Endothelial cell of umbilical vein (primary cell): Measurements from ENCODE around the gene ZNF503. TPM values are rescaled to one million over a fixed set of nuclear protein-coding genes. Genes with fewer than 3 reads are reported as not detected.

Source experiments
- BruUV-seq: library from RNA; stranded (reverse); fragments of 400-500 nt; replicated peaks from 2 replicates; lab custom pipeline; 2021; lab: Mats Ljungman, UMichigan
- CTCF ChIA-PET: fragments of 300-600, 350-600 bp; sonication (Branson Sonifier 250); formaldehyde crosslinking; loops from one replicate; lab custom pipeline; 2021; ENCODE audit warnings: antibody characterized with exemption, inconsistent platforms; lab: Charles Lee
- POLR2A ChIA-PET: fragments of 300-600, 350-600 bp; sonication (Branson Sonifier 250); formaldehyde crosslinking; loops from one replicate; lab custom pipeline; 2021; ENCODE audit warnings: antibody characterized with exemption, inconsistent platforms; lab: Charles Lee
- DNase-seq: peaks from one replicate; pipeline ENCODE4 v3.0.0-alpha.2; 2011; ENCODE audit warnings: low read depth, low spot score
- FAIRE-seq: peaks from 2 replicates; lab custom pipeline; 2011; peaks lifted over from hg19 to GRCh38; lab: Jason Lieb, UNC
- H2AFZ ChIP-seq: 2 replicates; pipeline ENCODE4 v1.6.0; 2012; ENCODE audit warnings: low read depth, low read length, control low read depth, inconsistent platforms
- H3K27ac ChIP-seq: 2 replicates; pipeline ENCODE4 v1.5.1; 2011; ENCODE audit warnings: low read depth, mild to moderate bottlenecking, control low read depth, low read length, moderate library complexity; ENCODE audit not compliant: insufficient read depth
- H3K27me3 ChIP-seq, 2 experiments: 2 replicates each; pipeline versions ENCODE4 v1.6.0 to v1.6.1; 2011; ENCODE audit warnings: low read length in 2 of 2, mixed read lengths in 1 of 2; ENCODE audit not compliant: control insufficient read depth in 2 of 2, insufficient read depth in 2 of 2
- H3K36me3 ChIP-seq, 2 experiments: 2 replicates in 1 of 2; 3 replicates in 1 of 2; pipeline ENCODE4 v1.5.1; 2011; ENCODE audit warnings: low read length in 2 of 2, mild to moderate bottlenecking in 1 of 2, moderate library complexity in 1 of 2; ENCODE audit not compliant: control insufficient read depth in 2 of 2, insufficient read depth in 2 of 2; ENCODE audit errors: extremely low read depth in 1 of 2
- H3K4me1 ChIP-seq: 3 replicates; pipeline ENCODE4 v1.5.1; 2011; ENCODE audit warnings: mild to moderate bottlenecking, low read length; ENCODE audit not compliant: control insufficient read depth, insufficient read depth; ENCODE audit errors: extremely low read depth
- H3K4me2 ChIP-seq: 2 replicates; pipeline ENCODE4 v1.6.1; 2011; ENCODE audit warnings: low read length, control low read depth, mixed read lengths; ENCODE audit not compliant: insufficient read depth
- H3K4me3 ChIP-seq, 3 experiments: fragments of 200-600 bp in 1 of 3; sonication (generic), shearing (Covaris generic) in 1 of 3; replicated peaks in 1 of 3; 2 replicates each; pipeline ENCODE4 v1.5.1; 2011 to 2016; ENCODE audit warnings: control low read depth in 3 of 3, low read length in 3 of 3, mild to moderate bottlenecking in 2 of 3, inconsistent platforms in 1 of 3, low read depth in 1 of 3, moderate library complexity in 1 of 3; ENCODE audit not compliant: insufficient read depth in 1 of 3
- H3K79me2 ChIP-seq: 2 replicates; pipeline ENCODE4 v1.6.0; 2012; ENCODE audit warnings: low read length, inconsistent platforms; ENCODE audit not compliant: control insufficient read depth, insufficient read depth
- H3K9ac ChIP-seq: replicated peaks from 2 replicates; pipeline ENCODE3; 2011; ENCODE audit warnings: low read length, control low read depth; ENCODE audit not compliant: insufficient read depth; ENCODE audit errors: extremely low read depth
- H3K9me1 ChIP-seq: replicated peaks from 3 replicates; pipeline ENCODE4 v1.6.0; 2011; ENCODE audit warnings: mild to moderate bottlenecking, low read length; ENCODE audit not compliant: control insufficient read depth, insufficient read depth; ENCODE audit errors: extremely low read depth
- H3K9me3 ChIP-seq: replicated peaks from 2 replicates; pipeline ENCODE4 v1.5.1; 2012; ENCODE audit warnings: low read length, inconsistent platforms; ENCODE audit not compliant: control insufficient read depth, insufficient read depth
- H4K20me1 ChIP-seq: replicated peaks from 2 replicates; pipeline ENCODE3; 2011; ENCODE audit warnings: mild to moderate bottlenecking, low read length; ENCODE audit not compliant: control insufficient read depth, insufficient read depth; ENCODE audit errors: extremely low read depth
- EZH2 ChIP-seq: IDR thresholded peaks from 2 replicates; pipeline ENCODE4 v1.6.1; 2012; ENCODE audit warnings: borderline replicate concordance, low read depth, mild to moderate bottlenecking, moderate library complexity, low read length, inconsistent platforms; ENCODE audit not compliant: severe bottlenecking
- FOS ChIP-seq: IDR thresholded peaks from 2 replicates; pipeline ENCODE4 v1.6.1; 2011; ENCODE audit warnings: mild to moderate bottlenecking, low read length, moderate library complexity, borderline replicate concordance; ENCODE audit not compliant: insufficient read depth
- GATA2 ChIP-seq: IDR thresholded peaks from 2 replicates; pipeline ENCODE4 v1.7.0; 2011; ENCODE audit warnings: low read depth, mild to moderate bottlenecking, moderate library complexity, mixed read lengths, low read length; ENCODE audit not compliant: insufficient read length, insufficient read depth
- JUN ChIP-seq: IDR thresholded peaks from 2 replicates; pipeline ENCODE4 v1.6.1; 2011; ENCODE audit warnings: borderline replicate concordance, low read depth; ENCODE audit not compliant: insufficient read length, insufficient read depth
- MAX ChIP-seq: IDR thresholded peaks from 2 replicates; pipeline ENCODE4 v1.6.1; 2011; ENCODE audit not compliant: insufficient read depth, insufficient read length
- MYC ChIP-seq: IDR thresholded peaks from one replicate; pipeline ENCODE4 v1.6.1; 2011; ENCODE audit warnings: mild to moderate bottlenecking, low read depth, low read length
- dilution Hi-C: fragments of 300-500 bp; cut with MboI; formaldehyde crosslinking; loops from one replicate; pipeline ENCODE4 v1.15.0; 2019; ENCODE audit warnings: low sequenced_read_pairs; ENCODE audit not compliant: extremely low pct_ligation_motif_present
- intact Hi-C: fragments of 100-400 bp; cut with micrococcal nuclease; formaldehyde crosslinking; loops from one replicate; pipeline ENCODE4 v1.10.0; 2022
- polyA plus RNA-seq, 4 experiments: library from polyadenylated mRNA; depleted of rRNA in 3 of 4; stranded (reverse) in 3 of 4; unstranded in 1 of 4; fragments of >200 nt; gene quantifications; 2 replicates each; pipeline versions ENCODE4 v1.2.1 to v1.2.3, GENCODE V29; 2011 to 2012; ENCODE audit warnings: missing spikeins in 1 of 4
- total RNA-seq: library from RNA; stranded (reverse); gene quantifications from 2 replicates; pipeline ENCODE4 v1.2.3, GENCODE V29; 2021
- TF ChIP-seq, protein P1 (sequence below), 2 donors: IDR thresholded peaks; 1 replicate in 1 of 2; 2 replicates in 1 of 2; pipeline ENCODE4 v1.5.1; 2011; ENCODE audit warnings: low read length in 2 of 2, mild to moderate bottlenecking in 2 of 2, moderate library complexity in 2 of 2, control low read depth in 1 of 2, inconsistent platforms in 1 of 2, low read depth in 1 of 2; ENCODE audit not compliant: insufficient read depth in 1 of 2; ENCODE audit errors: extremely low read depth in 1 of 2

Gene ZNF503
- total and polyA plus RNA-seq, 2 donors (not counting 3 experiments of a cell fraction or from before 2014, with no cell fraction given) = 0.58 to 2.2 TPM

GRCh38 chr10:75407713-75408508, 6.3 kb upstream of the ZNF503 start:
- no peaks in the 10 kb centered on the region for H3K79me2 ChIP-seq

DNA sequence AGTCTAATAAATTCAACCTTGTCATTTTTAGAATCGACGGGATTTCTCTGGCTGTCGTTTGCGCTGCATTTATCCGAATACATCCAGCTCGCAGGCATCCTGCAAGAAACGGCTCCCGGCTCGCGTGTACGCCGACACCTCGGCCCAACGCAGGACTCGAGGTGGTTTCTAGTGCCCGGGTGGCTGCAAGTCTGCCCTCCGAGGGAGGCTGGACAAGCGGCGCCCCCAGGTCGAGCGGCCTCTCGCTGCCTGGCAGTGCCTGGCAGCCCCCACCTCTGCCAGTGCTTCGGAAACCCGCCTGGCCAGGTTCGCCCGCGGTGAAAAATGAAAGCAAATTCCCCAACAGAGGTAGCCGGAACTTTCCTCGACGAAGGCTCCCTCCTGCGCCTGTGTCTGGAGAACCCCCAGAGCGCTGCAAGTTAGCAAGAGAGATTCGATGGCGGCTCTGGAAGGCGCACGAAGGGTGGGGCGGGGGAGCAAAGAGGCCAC, 5.7 kb upstream of the ZNF503 start:
- Histone ChIP-seq H4K20me1 (no peaks in the 10 kb centered on the region), H3K4me2 (no peak overlapping the region), H3K27me3 (peaks cover 43 to 82% of the 10 kb centered on the region in 2 experiments), H3K4me3 (no peak overlapping the region), H3K9me1 (no peaks in the 10 kb centered on the region), H2AFZ (no peak overlapping the region), H3K27ac (no peak overlapping the region), H3K9me3 (no peaks in the 10 kb centered on the region), H3K9ac (no peak overlapping the region), H3K79me2 (no peaks in the 10 kb centered on the region), H3K36me3 (no peaks in the 10 kb centered on the region), H3K4me1 (peaks cover 10% of the 10 kb centered on the region)
- TF ChIP-seq FOS = no peak
- no peak for TF ChIP-seq MAX
- TF ChIP-seq JUN = no peak
- TF ChIP-seq GATA2 = no peak
- TF ChIP-seq, protein P1, sequence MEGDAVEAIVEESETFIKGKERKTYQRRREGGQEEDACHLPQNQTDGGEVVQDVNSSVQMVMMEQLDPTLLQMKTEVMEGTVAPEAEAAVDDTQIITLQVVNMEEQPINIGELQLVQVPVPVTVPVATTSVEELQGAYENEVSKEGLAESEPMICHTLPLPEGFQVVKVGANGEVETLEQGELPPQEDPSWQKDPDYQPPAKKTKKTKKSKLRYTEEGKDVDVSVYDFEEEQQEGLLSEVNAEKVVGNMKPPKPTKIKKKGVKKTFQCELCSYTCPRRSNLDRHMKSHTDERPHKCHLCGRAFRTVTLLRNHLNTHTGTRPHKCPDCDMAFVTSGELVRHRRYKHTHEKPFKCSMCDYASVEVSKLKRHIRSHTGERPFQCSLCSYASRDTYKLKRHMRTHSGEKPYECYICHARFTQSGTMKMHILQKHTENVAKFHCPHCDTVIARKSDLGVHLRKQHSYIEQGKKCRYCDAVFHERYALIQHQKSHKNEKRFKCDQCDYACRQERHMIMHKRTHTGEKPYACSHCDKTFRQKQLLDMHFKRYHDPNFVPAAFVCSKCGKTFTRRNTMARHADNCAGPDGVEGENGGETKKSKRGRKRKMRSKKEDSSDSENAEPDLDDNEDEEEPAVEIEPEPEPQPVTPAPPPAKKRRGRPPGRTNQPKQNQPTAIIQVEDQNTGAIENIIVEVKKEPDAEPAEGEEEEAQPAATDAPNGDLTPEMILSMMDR (IDR thresholded peaks at IDR 0.05; ENCODE audit: extremely low read depth in 1 of 2, insufficient read depth in 1 of 2, low read depth in 1 of 2, low read length in 2 of 2) = no peak
- no peak for TF ChIP-seq EZH2
- dilution Hi-C loops = no loop called here
- intact Hi-C loops = no loop called here
- no TSS peak for BruUV-seq
- FAIRE-seq (no peak), DNase-seq (no peak)
- CTCF ChIA-PET = no interaction called here
- POLR2A ChIA-PET = no interaction called here

More at GRCh38 chr10:75407713-75408508, 6.3 kb upstream of the ZNF503 start:
- no peaks in the 10 kb centered on the region for H3K9me1 ChIP-seq
- H3K9me3 ChIP-seq = no peaks in the 10 kb centered on the region
- BruUV-seq = no TSS peak
- DNase-seq = no peak
- no peaks in the 10 kb centered on the region for H4K20me1 ChIP-seq
- H3K27ac ChIP-seq = no peak overlapping the region
- H2AFZ ChIP-seq = peak overlapping the region; percentile 6
- H3K4me2 ChIP-seq = peak overlapping the region; percentile 74
- no peak overlapping the region for H3K9ac ChIP-seq
- H3K36me3 ChIP-seq = no peaks in the 10 kb centered on the region
- FAIRE-seq = peak; percentile 4
- CTCF ChIA-PET = no interaction called here
- POLR2A ChIA-PET = no interaction called here
- peaks cover 43 to 79% of the 10 kb centered on the region in 2 experiments for H3K27me3 ChIP-seq
- intact Hi-C loops (no loop called here), dilution Hi-C loops (no loop called here)
- H3K4me3 ChIP-seq = peak overlapping the region; percentile 13 to 21 (median 15)
- TF ChIP-seq MYC (no peak), EZH2 (peak; percentile 83)
- peaks cover 4% of the 10 kb centered on the region for H3K4me1 ChIP-seq
